GM21360 (cell line): ENCODE results near the gene ZCRB1.

Experiments used
- ATAC-seq: cut with Tn5 transposase; IDR thresholded peaks from one replicate; pipeline ENCODE4 v1.9.1; 2021; ENCODE audit warnings: mild to moderate bottlenecking, moderate library complexity; ENCODE audit not compliant: unreplicated experiment

Gene ZCRB1

GRCh38 chr12:42281844-42282243, 44.0 kb downstream of the ZCRB1 start:
- ATAC-seq: no peak

DNA sequence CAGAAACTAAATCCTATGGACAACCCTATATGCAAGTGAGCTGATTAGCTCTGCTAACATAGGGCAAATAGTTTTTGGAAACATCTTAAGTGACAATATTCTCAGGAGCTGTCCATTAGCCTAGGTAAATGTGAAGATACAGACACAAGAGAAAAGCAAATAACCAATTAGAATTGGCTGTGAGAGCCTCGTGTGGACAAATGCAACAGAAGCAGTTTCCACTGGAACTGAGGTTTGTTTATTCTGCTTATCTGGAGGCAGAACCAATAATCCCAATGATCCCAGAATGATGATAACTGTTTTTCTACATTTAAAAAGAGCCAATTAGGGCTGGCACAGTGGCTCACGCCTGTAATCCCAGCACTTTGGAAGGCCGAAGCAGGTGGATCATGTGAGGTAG, 44.6 kb downstream of the ZCRB1 start:
- ATAC-seq: no peak

DNA sequence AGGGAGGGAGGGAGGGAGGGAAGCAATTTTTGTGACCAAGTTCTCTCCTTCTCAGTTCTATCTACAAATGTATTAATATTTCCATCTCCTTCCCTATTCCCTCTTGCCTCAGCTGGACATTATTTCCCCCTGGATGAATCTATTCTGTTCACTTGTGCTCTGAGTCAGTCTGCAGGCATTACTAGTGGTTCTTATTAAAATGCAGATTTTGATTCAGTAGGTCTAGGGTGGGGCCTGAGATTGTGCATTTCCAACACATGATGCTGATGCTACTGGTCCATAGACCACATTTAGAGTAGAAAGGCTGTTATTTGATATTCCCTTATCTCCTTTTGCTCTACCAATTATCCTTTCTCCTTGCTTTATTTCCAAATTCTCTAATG, 47.8 kb downstream of the ZCRB1 start:
- no peak for ATAC-seq

GRCh38 chr12:42277396-42278127, 48.3 kb downstream of the ZCRB1 start:
- no peak for ATAC-seq

DNA sequence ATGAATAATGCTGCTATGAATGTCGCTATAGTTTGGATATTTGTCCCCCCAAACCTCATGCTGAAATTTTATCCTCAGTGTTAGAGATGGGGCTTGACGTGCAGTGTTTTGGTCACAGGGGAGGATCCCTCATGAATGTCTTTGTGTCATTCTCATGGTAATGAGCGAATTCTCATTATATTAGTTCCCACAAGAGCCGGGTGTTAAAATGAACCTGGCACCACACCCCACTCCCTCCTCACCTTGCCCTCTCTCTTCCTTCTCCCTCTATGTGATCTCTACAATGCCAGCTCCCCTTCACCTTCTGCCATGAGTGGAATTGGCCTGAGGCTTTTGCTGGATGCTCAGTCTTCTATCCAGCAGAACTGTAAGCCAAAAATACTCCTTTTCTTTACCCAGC, 50.4 kb downstream of the ZCRB1 start:
- ATAC-seq: no peak

GRCh38 chr12:42273706-42274105, 52.2 kb downstream of the ZCRB1 start:
- ATAC-seq: no peak

- ATAC-seq: no peak
Measured at GRCh38 chr12:42270596-42270995, 55.3 kb downstream of the ZCRB1 start.

DNA sequence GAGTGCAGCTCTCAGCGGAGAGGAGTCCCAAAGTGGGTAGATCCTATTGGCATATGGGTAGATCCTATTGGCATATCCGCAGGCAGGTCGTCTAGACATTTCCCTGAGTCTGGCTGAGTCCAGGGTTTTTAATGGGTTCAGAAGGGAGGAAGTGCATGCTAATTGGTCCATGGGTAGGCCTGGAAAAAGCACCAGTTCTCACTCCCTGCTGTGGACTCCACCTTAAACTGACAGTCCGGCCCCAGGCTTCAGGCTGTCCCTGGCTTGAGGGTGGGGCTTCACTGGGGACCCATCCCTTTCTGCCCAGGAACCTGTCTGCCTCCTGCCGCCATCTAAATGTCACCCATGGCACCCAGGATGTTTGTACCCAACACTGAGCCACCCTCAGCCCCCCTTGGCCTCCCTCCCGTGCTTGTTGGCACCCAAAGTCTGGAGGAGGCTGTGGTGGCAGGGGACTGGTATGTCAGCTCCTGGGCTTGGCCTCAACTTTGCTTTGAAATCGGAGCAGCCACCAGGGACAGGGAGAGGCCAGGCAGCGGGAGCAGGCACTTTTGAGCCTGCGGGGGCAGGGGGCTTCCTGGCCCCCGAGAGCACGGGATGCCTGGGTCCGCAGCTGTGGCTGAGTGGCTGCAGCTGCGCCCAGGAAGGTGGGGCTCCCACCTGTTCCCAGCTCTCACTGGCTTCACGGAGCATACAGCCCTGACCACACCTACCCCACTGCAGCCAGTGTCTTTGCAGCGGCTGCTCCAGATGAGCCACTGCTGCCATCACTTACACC, 58.3 kb downstream of the ZCRB1 start:
- ATAC-seq: no peak

- no peak for ATAC-seq
Measured at GRCh38 chr12:42266579-42267230, 59.2 kb downstream of the ZCRB1 start.

- no peak for ATAC-seq
Measured at GRCh38 chr12:42262271-42262670, 63.6 kb downstream of the ZCRB1 start.
